ENCODE data around the gene ABCF2. TPM values are rescaled to one million over a fixed set of nuclear protein-coding genes. Genes with fewer than 3 reads are reported as not detected.

The ABCF2 gene
- total RNA-seq, 1 experiment from 2014 or later = 63.7 TPM

DNA sequence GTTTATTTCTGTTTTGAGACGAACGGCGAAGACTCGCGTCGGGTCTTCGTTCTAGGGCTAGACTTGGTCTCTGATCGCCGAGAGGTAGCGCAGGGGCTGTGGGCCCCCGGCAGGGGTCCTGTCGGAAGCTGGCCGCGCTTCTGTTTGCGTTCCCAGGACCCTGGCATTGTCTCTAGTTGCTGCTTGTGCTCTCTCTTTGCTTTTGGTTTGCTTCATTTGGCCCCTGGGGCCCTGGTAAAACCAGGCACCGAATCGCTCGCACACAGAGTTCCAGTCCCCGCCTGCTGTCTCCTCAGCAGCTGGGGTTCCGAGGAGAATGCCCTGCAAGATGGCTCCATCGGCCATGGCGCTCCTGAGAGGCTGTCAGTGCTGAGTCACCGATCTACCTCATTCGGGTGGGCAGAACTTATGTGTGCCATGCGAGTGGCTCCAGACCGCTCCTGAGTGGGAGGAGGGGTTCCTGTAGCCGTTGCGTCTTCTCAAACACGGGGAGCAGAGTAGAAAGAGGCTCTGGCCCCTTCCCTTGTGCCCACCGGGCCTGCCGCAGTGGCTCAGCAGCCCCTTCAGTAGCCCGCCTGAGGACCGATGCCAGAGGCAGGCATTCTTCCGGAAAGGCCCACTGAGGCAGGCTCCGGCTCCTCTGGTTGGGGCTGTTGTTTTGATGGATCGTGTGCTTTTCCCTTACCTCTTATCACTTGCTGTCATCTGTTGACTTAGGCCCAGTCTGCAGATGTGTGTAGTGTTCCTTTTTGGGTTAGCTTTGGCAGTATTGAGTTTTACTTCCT lies 6.1 kb upstream of the ABCF2 start:
- intact Hi-C loops (cut with micrococcal nuclease) = no loop called here
- TF ChIP-seq RAD21 (IDR thresholded peaks at IDR 0.05; ENCODE audit: low read depth) (no peak), YY1 (IDR thresholded peaks at IDR 0.05; ENCODE audit: extremely low read depth, insufficient replicate concordance, low read depth, low read length) (peak; percentile 46), JUND (IDR thresholded peaks at IDR 0.05) (no peak), EZH2 (IDR thresholded peaks at IDR 0.05) (no peak)
- peak overlapping the region; percentile 72 for H3K27ac ChIP-seq (ENCODE audit: low read depth, low read length)
- no TSS peak for BruUV-seq (replicated peaks)
- H3K9me2 ChIP-seq (ENCODE audit: insufficient read depth) = no peaks in the 10 kb centered on the region
- ChIA-PET POLR2A (no interaction called here), RAD21 (ENCODE audit: low non-redundant PET in 1 of 2, low total read pairs in 2 of 2, uncharacterized antibody in 2 of 2, unreplicated experiment in 2 of 2) (no interaction called here), CTCF (interaction anchor here (1.3 kb wide), 2 partner anchors 11 kb away, joined by 6 to 9 read pairs; no protein-coding TSS in a partner anchor)
- H4K20me1 ChIP-seq (ENCODE audit: insufficient read depth) = no peaks in the 10 kb centered on the region
- no peak for DNase-seq (ENCODE audit: low read depth, low spot score)
- peak overlapping the region; percentile 87 for H3K4me2 ChIP-seq (ENCODE audit: low read length)
- H3K4me3 ChIP-seq (replicated peaks in 1 of 2; ENCODE audit: low read depth in 1 of 2, low read length in 2 of 2) = peak overlapping the region; percentile 59 to 93
- no peaks in the 10 kb centered on the region for H3K9me3 ChIP-seq (ENCODE audit: control insufficient read depth in 1 of 2, insufficient read depth in 1 of 2, low read depth in 1 of 2, low read length in 2 of 2)
- peaks cover 33% of the 10 kb centered on the region for H3K79me2 ChIP-seq (ENCODE audit: insufficient read depth, low read length)
- peaks cover 11 to 24% of the 10 kb centered on the region in 2 experiments for H3K4me1 ChIP-seq (ENCODE audit: control insufficient read depth in 1 of 2, insufficient read depth in 2 of 2, low read length in 2 of 2)
- peak overlapping the region; percentile 80 for H3K9ac ChIP-seq (ENCODE audit: low read length)
- peak; percentile 52 for ATAC-seq
- H2AFZ ChIP-seq (ENCODE audit: low read depth, low read length, poor library complexity, severe bottlenecking) = no peak overlapping the region
- H3K36me3 ChIP-seq (ENCODE audit: control insufficient read depth in 1 of 2, insufficient read depth in 2 of 2, low read length in 2 of 2) = peaks cover 9 to 10% of the 10 kb centered on the region in 2 experiments
- no peaks in the 10 kb centered on the region for H3K27me3 ChIP-seq (ENCODE audit: insufficient read depth, low read length)

DNA sequence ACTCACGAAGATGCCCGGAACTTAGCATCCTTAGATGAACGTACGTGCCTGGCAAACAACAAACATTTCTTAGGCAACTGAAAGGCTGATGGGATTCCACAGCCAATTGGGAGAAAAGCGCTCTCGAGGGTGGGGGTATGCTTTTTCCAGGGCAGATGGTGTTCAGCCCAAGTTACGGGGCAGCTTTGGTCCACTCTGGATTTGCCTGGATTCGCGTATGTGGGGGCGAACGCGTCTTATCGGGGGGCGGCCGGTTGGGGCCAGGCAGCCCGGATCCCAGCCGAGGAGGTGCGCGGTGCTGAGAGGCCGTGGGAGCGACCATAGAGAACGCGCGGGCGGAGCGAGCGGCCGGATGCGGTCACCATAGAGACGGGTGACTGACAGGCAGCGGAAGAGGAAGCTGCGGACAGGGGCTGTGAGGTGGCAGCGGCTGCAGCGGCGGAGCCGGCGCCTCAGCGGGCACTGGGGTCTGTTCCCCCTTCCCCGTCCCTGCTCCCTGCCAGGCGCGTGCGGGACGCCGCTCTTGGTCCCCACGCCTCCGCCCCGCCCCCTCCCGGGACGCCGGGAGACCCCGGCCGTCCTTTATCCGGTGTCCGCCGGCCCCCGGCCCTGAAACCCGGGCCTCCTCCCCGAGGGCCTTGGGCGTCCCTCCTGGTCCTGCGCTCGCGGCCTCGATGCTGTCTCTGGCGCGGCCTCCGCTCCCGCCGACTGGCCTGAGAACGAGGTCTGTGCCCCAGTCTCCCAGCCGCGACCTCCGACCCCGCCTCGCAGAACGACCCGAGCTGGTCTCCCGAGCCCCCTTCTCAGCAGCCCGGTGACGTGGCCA lies 5.3 kb upstream of the ABCF2 start, which contains the start of gene CHPF2:
TSS of gene CHPF2 (plus strand) at position 393 of the 826 bp plus-strand sequence. CDS start 1,529 bp downstream, outside the sequence.
- BruUV-seq (replicated peaks) = no TSS peak
- DNase-seq (ENCODE audit: low read depth, low spot score) (peak; percentile 63), ATAC-seq (peak; percentile 94)
- RAD21 ChIA-PET (ENCODE audit: low non-redundant PET in 1 of 2, low total read pairs in 2 of 2, uncharacterized antibody in 2 of 2, unreplicated experiment in 2 of 2) = no interaction called here
- Histone ChIP-seq H4K20me1 (ENCODE audit: insufficient read depth) (no peaks in the 10 kb centered on the region), H2AFZ (ENCODE audit: low read depth, low read length, poor library complexity, severe bottlenecking) (no peak within 1 kb of the TSS), H3K27me3 (ENCODE audit: insufficient read depth, low read length) (no peaks in the 10 kb centered on the region), H3K79me2 (ENCODE audit: insufficient read depth, low read length) (peaks cover 33% of the 10 kb centered on the region), H3K9me3 (ENCODE audit: control insufficient read depth in 1 of 2, insufficient read depth in 1 of 2, low read depth in 1 of 2, low read length in 2 of 2) (no peaks in the 10 kb centered on the region), H3K36me3 (ENCODE audit: control insufficient read depth in 1 of 2, insufficient read depth in 2 of 2, low read length in 2 of 2) (peaks cover 7 to 9% of the 10 kb centered on the region in 2 experiments), H3K4me2 (ENCODE audit: low read length) (peak within 1 kb of the TSS; percentile 87), H3K9ac (ENCODE audit: low read length) (peak within 1 kb of the TSS; percentile 80), H3K27ac (ENCODE audit: low read depth, low read length) (peak within 1 kb of the TSS; percentile 72), H3K9me2 (ENCODE audit: insufficient read depth) (no peaks in the 10 kb centered on the region), H3K4me1 (ENCODE audit: control insufficient read depth in 1 of 2, insufficient read depth in 2 of 2, low read length in 2 of 2) (peaks cover 13 to 29% of the 10 kb centered on the region in 2 experiments), H3K4me3 (replicated peaks in 1 of 2; ENCODE audit: low read depth in 1 of 2, low read length in 2 of 2) (peak within 1 kb of the TSS; percentile 59 to 93)
- CTCF ChIA-PET = interaction anchor here (1.3 kb wide), 1 partner anchor 12 kb away, joined by 9 read pairs; no protein-coding TSS in a partner anchor
- intact Hi-C loops (cut with micrococcal nuclease) = no loop called here
- POLR2A ChIA-PET = no interaction called here
- TF ChIP-seq ZFX (IDR thresholded peaks at IDR 0.05) (peak; percentile 86; the same call in 1 of the 2 replicates), RAD21 (IDR thresholded peaks at IDR 0.05; ENCODE audit: low read depth) (no peak), JUND (IDR thresholded peaks at IDR 0.05) (no peak), SP1 (IDR thresholded peaks at IDR 0.05; ENCODE audit: low read depth) (no peak), SRF (IDR thresholded peaks at IDR 0.05; ENCODE audit: low read depth) (no peak), TCF7L2 (IDR thresholded peaks at IDR 0.05; ENCODE audit: borderline replicate concordance, extremely low read depth, insufficient read depth, insufficient read length) (no peak)
- TF ChIP-seq, protein P1, sequence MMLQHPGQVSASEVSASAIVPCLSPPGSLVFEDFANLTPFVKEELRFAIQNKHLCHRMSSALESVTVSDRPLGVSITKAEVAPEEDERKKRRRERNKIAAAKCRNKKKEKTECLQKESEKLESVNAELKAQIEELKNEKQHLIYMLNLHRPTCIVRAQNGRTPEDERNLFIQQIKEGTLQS (IDR thresholded peaks at IDR 0.05) = no peak
- TF ChIP-seq, protein P2, sequence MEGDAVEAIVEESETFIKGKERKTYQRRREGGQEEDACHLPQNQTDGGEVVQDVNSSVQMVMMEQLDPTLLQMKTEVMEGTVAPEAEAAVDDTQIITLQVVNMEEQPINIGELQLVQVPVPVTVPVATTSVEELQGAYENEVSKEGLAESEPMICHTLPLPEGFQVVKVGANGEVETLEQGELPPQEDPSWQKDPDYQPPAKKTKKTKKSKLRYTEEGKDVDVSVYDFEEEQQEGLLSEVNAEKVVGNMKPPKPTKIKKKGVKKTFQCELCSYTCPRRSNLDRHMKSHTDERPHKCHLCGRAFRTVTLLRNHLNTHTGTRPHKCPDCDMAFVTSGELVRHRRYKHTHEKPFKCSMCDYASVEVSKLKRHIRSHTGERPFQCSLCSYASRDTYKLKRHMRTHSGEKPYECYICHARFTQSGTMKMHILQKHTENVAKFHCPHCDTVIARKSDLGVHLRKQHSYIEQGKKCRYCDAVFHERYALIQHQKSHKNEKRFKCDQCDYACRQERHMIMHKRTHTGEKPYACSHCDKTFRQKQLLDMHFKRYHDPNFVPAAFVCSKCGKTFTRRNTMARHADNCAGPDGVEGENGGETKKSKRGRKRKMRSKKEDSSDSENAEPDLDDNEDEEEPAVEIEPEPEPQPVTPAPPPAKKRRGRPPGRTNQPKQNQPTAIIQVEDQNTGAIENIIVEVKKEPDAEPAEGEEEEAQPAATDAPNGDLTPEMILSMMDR (IDR thresholded peaks at IDR 0.05 in 2 of 3, conservative IDR thresholded peaks at IDR 0.05 in 1 of 3; ENCODE audit: borderline replicate concordance in 1 of 3, insufficient read depth in 1 of 3, low read depth in 2 of 3, low read length in 2 of 3) = no peak
- TF ChIP-seq, protein P3, sequence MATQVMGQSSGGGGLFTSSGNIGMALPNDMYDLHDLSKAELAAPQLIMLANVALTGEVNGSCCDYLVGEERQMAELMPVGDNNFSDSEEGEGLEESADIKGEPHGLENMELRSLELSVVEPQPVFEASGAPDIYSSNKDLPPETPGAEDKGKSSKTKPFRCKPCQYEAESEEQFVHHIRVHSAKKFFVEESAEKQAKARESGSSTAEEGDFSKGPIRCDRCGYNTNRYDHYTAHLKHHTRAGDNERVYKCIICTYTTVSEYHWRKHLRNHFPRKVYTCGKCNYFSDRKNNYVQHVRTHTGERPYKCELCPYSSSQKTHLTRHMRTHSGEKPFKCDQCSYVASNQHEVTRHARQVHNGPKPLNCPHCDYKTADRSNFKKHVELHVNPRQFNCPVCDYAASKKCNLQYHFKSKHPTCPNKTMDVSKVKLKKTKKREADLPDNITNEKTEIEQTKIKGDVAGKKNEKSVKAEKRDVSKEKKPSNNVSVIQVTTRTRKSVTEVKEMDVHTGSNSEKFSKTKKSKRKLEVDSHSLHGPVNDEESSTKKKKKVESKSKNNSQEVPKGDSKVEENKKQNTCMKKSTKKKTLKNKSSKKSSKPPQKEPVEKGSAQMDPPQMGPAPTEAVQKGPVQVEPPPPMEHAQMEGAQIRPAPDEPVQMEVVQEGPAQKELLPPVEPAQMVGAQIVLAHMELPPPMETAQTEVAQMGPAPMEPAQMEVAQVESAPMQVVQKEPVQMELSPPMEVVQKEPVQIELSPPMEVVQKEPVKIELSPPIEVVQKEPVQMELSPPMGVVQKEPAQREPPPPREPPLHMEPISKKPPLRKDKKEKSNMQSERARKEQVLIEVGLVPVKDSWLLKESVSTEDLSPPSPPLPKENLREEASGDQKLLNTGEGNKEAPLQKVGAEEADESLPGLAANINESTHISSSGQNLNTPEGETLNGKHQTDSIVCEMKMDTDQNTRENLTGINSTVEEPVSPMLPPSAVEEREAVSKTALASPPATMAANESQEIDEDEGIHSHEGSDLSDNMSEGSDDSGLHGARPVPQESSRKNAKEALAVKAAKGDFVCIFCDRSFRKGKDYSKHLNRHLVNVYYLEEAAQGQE (IDR thresholded peaks at IDR 0.05; ENCODE audit: low read depth) = no peak
